ENCODE data around the gene CSK. TPM values are rescaled to one million over a fixed set of nuclear protein-coding genes. Genes with fewer than 3 reads are reported as not detected.

CSK gene
- total RNA-seq, 1 experiment from 2014 or later: 103 TPM

DNA sequence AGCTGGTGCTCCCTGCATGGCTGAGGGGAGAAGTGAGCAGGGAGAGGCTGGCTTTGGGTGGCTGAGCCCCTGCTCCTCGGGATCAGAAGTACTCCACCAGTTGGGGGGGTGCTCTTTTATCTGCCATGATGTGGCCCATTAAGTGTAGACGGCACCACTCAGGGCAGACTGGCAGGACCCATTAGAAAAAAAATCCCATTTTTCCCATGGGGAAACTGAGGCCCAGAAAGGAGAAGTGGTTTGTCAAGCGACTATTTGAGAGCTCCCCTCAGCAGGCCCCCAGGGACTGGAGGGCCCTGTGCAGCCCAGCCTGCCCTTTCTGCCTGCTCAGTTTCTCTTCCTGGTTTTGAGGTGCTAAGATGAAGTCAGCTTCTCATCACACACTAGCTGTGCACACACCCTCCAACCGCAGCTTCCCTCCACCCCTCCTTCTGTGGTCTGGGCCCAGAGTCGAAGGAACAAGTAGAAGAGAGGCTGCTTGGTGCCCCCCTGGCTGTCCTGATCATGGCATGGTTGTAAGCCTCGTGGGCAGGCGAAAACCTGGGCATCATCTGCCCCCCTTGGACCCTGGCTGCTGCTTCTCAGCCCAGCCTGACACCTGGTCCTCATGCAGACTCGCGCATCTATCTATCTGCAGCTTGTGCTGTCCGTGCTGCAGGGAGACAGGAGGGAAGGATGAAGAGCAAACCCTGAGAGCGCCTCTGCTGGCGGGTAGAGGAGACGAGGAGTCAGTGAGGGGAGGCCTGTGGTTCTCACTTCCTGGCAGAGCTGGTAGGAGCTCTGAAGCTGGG, 5.6 kb downstream of the CSK start:
- Histone ChIP-seq H3K27me3 (replicated peaks; ENCODE audit: insufficient read depth, low read depth, low read length, poor library complexity) (no peaks in the 10 kb centered on the region), H3K36me3 (ENCODE audit: insufficient read depth, low read length, poor library complexity, severe bottlenecking) (peaks cover 8% of the 10 kb centered on the region), H3K4me3 (ENCODE audit: low read depth, low read length, poor library complexity, severe bottlenecking) (no peak overlapping the region), H3K27ac (ENCODE audit: low read depth, low read length, poor library complexity, severe bottlenecking) (peak overlapping the region; percentile 44), H3K4me1 (ENCODE audit: insufficient read depth, low read length, poor library complexity, severe bottlenecking) (peaks cover 66% of the 10 kb centered on the region), H3K9me3 (ENCODE audit: low read depth, low read length, poor library complexity, severe bottlenecking) (no peaks in the 10 kb centered on the region)
- CTCF ChIA-PET: interaction anchor here (0.6 to 1.5 kb wide), 7 partner anchors 10 to 157 kb away, joined by 3 to 10 read pairs (median 5); no protein-coding TSS in a partner anchor
- no TSS peak for BruUV-seq (replicated peaks)
- TF ChIP-seq, protein P1, sequence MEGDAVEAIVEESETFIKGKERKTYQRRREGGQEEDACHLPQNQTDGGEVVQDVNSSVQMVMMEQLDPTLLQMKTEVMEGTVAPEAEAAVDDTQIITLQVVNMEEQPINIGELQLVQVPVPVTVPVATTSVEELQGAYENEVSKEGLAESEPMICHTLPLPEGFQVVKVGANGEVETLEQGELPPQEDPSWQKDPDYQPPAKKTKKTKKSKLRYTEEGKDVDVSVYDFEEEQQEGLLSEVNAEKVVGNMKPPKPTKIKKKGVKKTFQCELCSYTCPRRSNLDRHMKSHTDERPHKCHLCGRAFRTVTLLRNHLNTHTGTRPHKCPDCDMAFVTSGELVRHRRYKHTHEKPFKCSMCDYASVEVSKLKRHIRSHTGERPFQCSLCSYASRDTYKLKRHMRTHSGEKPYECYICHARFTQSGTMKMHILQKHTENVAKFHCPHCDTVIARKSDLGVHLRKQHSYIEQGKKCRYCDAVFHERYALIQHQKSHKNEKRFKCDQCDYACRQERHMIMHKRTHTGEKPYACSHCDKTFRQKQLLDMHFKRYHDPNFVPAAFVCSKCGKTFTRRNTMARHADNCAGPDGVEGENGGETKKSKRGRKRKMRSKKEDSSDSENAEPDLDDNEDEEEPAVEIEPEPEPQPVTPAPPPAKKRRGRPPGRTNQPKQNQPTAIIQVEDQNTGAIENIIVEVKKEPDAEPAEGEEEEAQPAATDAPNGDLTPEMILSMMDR (conservative IDR thresholded peaks at IDR 0.05; ENCODE audit: low read depth, low read length): peak; percentile 86
- no peak for TF ChIP-seq EZH2 (IDR thresholded peaks at IDR 0.05; ENCODE audit: borderline replicate concordance, low read depth, low read length, poor library complexity, severe bottlenecking)
- POLR2A ChIA-PET (ENCODE audit: low non-redundant PET): interaction anchor here (0.6 kb wide), 1 partner anchor 51 kb away, joined by 3 read pairs; no protein-coding TSS in a partner anchor
- intact Hi-C loops (cut with micrococcal nuclease; ENCODE audit: unreplicated experiment): no loop called here
- DNase-seq (ENCODE audit: low spot score): peak; percentile 88

DNA sequence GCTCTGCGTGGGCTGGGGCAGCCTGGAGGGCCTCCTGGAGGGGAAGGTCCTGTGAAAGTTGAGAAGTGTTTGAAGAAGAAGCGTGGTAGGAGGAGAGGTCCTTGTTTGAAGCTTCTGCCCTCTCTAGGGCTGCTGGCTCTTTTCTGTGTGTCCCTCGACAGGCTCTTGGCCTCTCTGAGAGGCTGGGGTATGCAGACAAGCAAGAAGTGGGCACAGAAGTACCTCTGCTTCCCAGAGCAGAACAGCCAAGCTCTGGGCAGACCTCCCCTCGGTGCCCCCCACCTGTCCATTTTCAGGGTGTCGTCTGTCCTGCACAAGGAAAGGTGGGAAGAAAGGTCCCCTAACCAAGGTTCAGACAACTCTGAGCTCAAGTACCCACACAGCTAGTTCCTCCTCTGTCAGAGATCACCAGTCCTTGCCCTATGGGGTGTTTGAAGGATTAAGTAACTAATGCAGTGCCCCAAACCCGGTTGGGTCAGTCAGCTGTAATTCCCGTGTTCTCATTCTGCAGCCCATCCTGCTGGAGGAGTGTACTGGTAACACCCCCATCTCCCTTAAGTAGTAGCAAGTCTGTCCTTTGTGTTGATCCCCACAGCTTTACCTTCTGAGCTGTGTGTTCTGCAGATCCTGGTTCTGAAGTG, 6.3 kb downstream of the CSK start:
- Histone ChIP-seq H3K4me3 (ENCODE audit: low read depth, low read length, poor library complexity, severe bottlenecking) (no peak overlapping the region), H3K36me3 (ENCODE audit: insufficient read depth, low read length, poor library complexity, severe bottlenecking) (peaks cover 8% of the 10 kb centered on the region), H3K27ac (ENCODE audit: low read depth, low read length, poor library complexity, severe bottlenecking) (peak overlapping the region; percentile 44), H3K9me3 (ENCODE audit: low read depth, low read length, poor library complexity, severe bottlenecking) (no peaks in the 10 kb centered on the region), H3K27me3 (replicated peaks; ENCODE audit: insufficient read depth, low read depth, low read length, poor library complexity) (no peaks in the 10 kb centered on the region), H3K4me1 (ENCODE audit: insufficient read depth, low read length, poor library complexity, severe bottlenecking) (peaks cover 66% of the 10 kb centered on the region)
- no peak for DNase-seq (ENCODE audit: low spot score)
- BruUV-seq (replicated peaks): no TSS peak
- intact Hi-C loops (cut with micrococcal nuclease; ENCODE audit: unreplicated experiment): no loop called here
- CTCF ChIA-PET: interaction anchor here (0.6 to 1.5 kb wide), 6 partner anchors 10 to 898 kb away, joined by 3 to 10 read pairs (median 4); no protein-coding TSS in a partner anchor
- no peak for TF ChIP-seq EZH2 (IDR thresholded peaks at IDR 0.05; ENCODE audit: borderline replicate concordance, low read depth, low read length, poor library complexity, severe bottlenecking)
- TF ChIP-seq, protein P1 (conservative IDR thresholded peaks at IDR 0.05; ENCODE audit: low read depth, low read length): no peak
- POLR2A ChIA-PET (ENCODE audit: low non-redundant PET): interaction anchor here (0.6 kb wide), 2 partner anchors 51 to 1055 kb away, joined by 3 read pairs; no protein-coding TSS in a partner anchor

DNA sequence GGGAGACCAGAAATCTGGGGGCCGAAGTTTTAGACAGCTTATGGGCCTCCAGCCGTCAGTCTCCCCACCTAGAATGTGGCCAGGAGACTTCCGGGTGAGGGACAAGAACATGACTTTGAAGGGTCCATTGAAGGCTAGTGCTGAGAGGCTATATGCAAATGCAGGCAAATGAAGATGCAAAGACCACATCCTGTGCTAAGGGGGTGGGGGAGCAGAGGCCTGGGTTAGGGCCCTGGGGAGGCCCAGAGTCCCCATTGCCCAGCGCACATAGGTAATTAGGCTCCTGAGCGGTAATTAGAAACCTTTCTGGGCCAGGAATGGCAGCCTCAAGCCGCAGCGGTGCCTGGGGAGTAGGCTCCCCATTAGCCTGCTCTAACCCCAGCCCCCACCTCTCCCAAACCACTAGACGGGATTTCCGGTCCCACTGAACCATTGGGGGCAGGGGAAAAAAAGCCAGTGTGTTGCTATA, 6.8 kb downstream of the CSK start:
- H3K9me3 ChIP-seq (ENCODE audit: low read depth, low read length, poor library complexity, severe bottlenecking): no peaks in the 10 kb centered on the region
- H3K4me1 ChIP-seq (ENCODE audit: insufficient read depth, low read length, poor library complexity, severe bottlenecking): peaks cover 61% of the 10 kb centered on the region
- ChIA-PET CTCF (interaction anchor here (0.6 kb wide), 1 partner anchor 898 kb away, joined by 3 read pairs; no protein-coding TSS in a partner anchor), POLR2A (ENCODE audit: low non-redundant PET) (interaction anchor here (0.6 kb wide), 1 partner anchor 1055 kb away, joined by 3 read pairs; no protein-coding TSS in a partner anchor)
- H3K4me3 ChIP-seq (ENCODE audit: low read depth, low read length, poor library complexity, severe bottlenecking): no peak overlapping the region
- no TSS peak for BruUV-seq (replicated peaks)
- H3K36me3 ChIP-seq (ENCODE audit: insufficient read depth, low read length, poor library complexity, severe bottlenecking): peaks cover 8% of the 10 kb centered on the region
- TF ChIP-seq, protein P1 (conservative IDR thresholded peaks at IDR 0.05; ENCODE audit: low read depth, low read length): no peak
- TF ChIP-seq EZH2 (IDR thresholded peaks at IDR 0.05; ENCODE audit: borderline replicate concordance, low read depth, low read length, poor library complexity, severe bottlenecking): no peak
- no peaks in the 10 kb centered on the region for H3K27me3 ChIP-seq (replicated peaks; ENCODE audit: insufficient read depth, low read depth, low read length, poor library complexity)
- DNase-seq (ENCODE audit: low spot score): no peak
- H3K27ac ChIP-seq (ENCODE audit: low read depth, low read length, poor library complexity, severe bottlenecking): peak overlapping the region; percentile 44
- intact Hi-C loops (cut with micrococcal nuclease; ENCODE audit: unreplicated experiment): no loop called here
